ENCODE results near the gene CCDC9B. TPM values are rescaled to one million over a fixed set of nuclear protein-coding genes. Genes with fewer than 3 reads are reported as not detected.

CCDC9B gene
- 102 and 109 TPM in 2 replicates for total RNA-seq

GRCh38 chr15:40340740-40341400 is at the start of gene CCDC9B:
Gene CCDC9B (minus strand): TSS chr15:40340939. CDS start chr15:40340819, 120 bp downstream.

GRCh38 chr15:40382580-40383456 is 42.1 kb upstream of the CCDC9B start, which contains the start of gene KNSTRN:
Gene KNSTRN (plus strand): TSS chr15:40382721. CDS start chr15:40382836, 115 bp downstream.

GRCh38 chr15:40357723-40358470 is 17.2 kb upstream of the CCDC9B start, which contains the start of gene DISP2:
Gene DISP2 (plus strand): TSS chr15:40358219. CDS start chr15:40358322, 103 bp downstream.

GRCh38 chr15:40323239-40323952 is 17.3 kb downstream of the CCDC9B start, which contains the start of gene INAFM2:
Gene INAFM2 (plus strand): TSS chr15:40323692. CDS start chr15:40324056, 364 bp downstream.

GRCh38 chr15:40307421-40308211 is 33.1 kb downstream of the CCDC9B start, which contains the start of gene PLCB2:
Gene PLCB2 (minus strand): TSS chr15:40307935. CDS start chr15:40307672, 263 bp downstream.

GRCh38 chr15:40282869-40283614 is 57.7 kb downstream of the CCDC9B start, which contains the start of gene ANKRD63:
Gene ANKRD63 (minus strand): TSS chr15:40283064. CDS start chr15:40282586, 478 bp downstream.

Other genes with a start within 250 kb of the CCDC9B start
- gene BMF, start 232.1 kb downstream of the CCDC9B start, total RNA-seq, result 0.79 and 3.2 TPM in 2 replicates
- 13.2 and 21.9 TPM in 2 replicates for gene BUB1B, start 179.9 kb downstream of the CCDC9B start, total RNA-seq
- 0.13 TPM in 1 of 2 replicates, not detected in the other for gene PAK6, start 101.9 kb downstream of the CCDC9B start, total RNA-seq
- not detected in 2 replicates for gene ANKRD63, start 57.9 kb downstream of the CCDC9B start, total RNA-seq
- 0.19 and 0.53 TPM in 2 replicates for gene PLCB2, start 33.0 kb downstream of the CCDC9B start, total RNA-seq
- gene INAFM2, start 17.2 kb downstream of the CCDC9B start, total RNA-seq, result 33.8 and 36.3 TPM in 2 replicates
- gene PHGR1, start 10.1 kb upstream of the CCDC9B start, total RNA-seq, result not detected in 2 replicates
- 0.13 and 0.25 TPM in 2 replicates for gene DISP2, start 17.3 kb upstream of the CCDC9B start, total RNA-seq
- gene KNSTRN, start 41.8 kb upstream of the CCDC9B start, total RNA-seq, result 29.3 and 50.5 TPM in 2 replicates
- 46.0 and 53.8 TPM in 2 replicates for gene IVD, start 64.9 kb upstream of the CCDC9B start, total RNA-seq
- 5.4 and 7.0 TPM in 2 replicates for gene BAHD1, start 100.0 kb upstream of the CCDC9B start, total RNA-seq
- 6.1 and 8.6 TPM in 2 replicates for gene CHST14, start 130.0 kb upstream of the CCDC9B start, total RNA-seq
- gene CCDC32, start 224.1 kb upstream of the CCDC9B start, total RNA-seq, result 10.5 and 17.3 TPM in 2 replicates
- 8.9 and 12.6 TPM in 2 replicates for gene RPUSD2, start 228.4 kb upstream of the CCDC9B start, total RNA-seq